ENCODE data around the gene ANAPC1. TPM values are rescaled to one million over a fixed set of nuclear protein-coding genes. Genes with fewer than 3 reads are reported as not detected.
"Not testable (repeated sequence)": the region's sequence is repeated elsewhere in the genome, so short reads cannot be mapped to it uniquely, and the experiment has no call there.

ANAPC1 gene
- total RNA-seq, 1 experiment from 2014 or later = 36.4 TPM

GRCh38 chr2:111828217-111828766, 55.7 kb downstream of the ANAPC1 start:
- not testable (repeated sequence) for DNase-seq (ENCODE audit: low spot score)

- not testable (repeated sequence) for DNase-seq (ENCODE audit: low spot score)
Observed at GRCh38 chr2:111812970-111813622, 70.9 kb downstream of the ANAPC1 start.

- not testable (repeated sequence) for DNase-seq (ENCODE audit: low spot score)
Observed at GRCh38 chr2:111790633-111791032, 93.4 kb downstream of the ANAPC1 start.

GRCh38 chr2:111784081-111784480, 99.9 kb downstream of the ANAPC1 start:
- DNase-seq (ENCODE audit: low spot score) = not testable (repeated sequence)

- DNase-seq (ENCODE audit: low spot score) = not testable (repeated sequence)
Observed at GRCh38 chr2:111782195-111782594, 101.8 kb downstream of the ANAPC1 start.

GRCh38 chr2:111781443-111782094, 102.4 kb downstream of the ANAPC1 start:
- not testable (repeated sequence) for DNase-seq (ENCODE audit: low spot score)

GRCh38 chr2:111777155-111777554, 106.8 kb downstream of the ANAPC1 start:
- not testable (repeated sequence) for DNase-seq (ENCODE audit: low spot score)

GRCh38 chr2:111776296-111776695, 107.7 kb downstream of the ANAPC1 start:
- not testable (repeated sequence) for DNase-seq (ENCODE audit: low spot score)

GRCh38 chr2:111772180-111772579, 111.8 kb downstream of the ANAPC1 start:
- not testable (repeated sequence) for DNase-seq (ENCODE audit: low spot score)

GRCh38 chr2:111770916-111771658, 112.9 kb downstream of the ANAPC1 start:
- DNase-seq (ENCODE audit: low spot score) = not testable (repeated sequence)

- DNase-seq (ENCODE audit: low spot score) = not testable (repeated sequence)
Observed at GRCh38 chr2:111768266-111769190, 115.5 kb downstream of the ANAPC1 start.

- DNase-seq (ENCODE audit: low spot score) = not testable (repeated sequence)
Observed at GRCh38 chr2:111767087-111767486, 116.9 kb downstream of the ANAPC1 start.

- DNase-seq (ENCODE audit: low spot score) = not testable (repeated sequence)
Observed at GRCh38 chr2:111766295-111766694, 117.7 kb downstream of the ANAPC1 start.

GRCh38 chr2:111764151-111764550, 119.8 kb downstream of the ANAPC1 start:
- not testable (repeated sequence) for DNase-seq (ENCODE audit: low spot score)

GRCh38 chr2:111760697-111761284, 123.2 kb downstream of the ANAPC1 start:
- DNase-seq (ENCODE audit: low spot score) = not testable (repeated sequence)

GRCh38 chr2:111752533-111752932, 131.5 kb downstream of the ANAPC1 start:
- not testable (repeated sequence) for DNase-seq (ENCODE audit: low spot score)

- DNase-seq (ENCODE audit: low spot score) = not testable (repeated sequence)
Observed at GRCh38 chr2:111750641-111751040, 133.4 kb downstream of the ANAPC1 start.

GRCh38 chr2:111748429-111748828, 135.6 kb downstream of the ANAPC1 start:
- DNase-seq (ENCODE audit: low spot score) = not testable (repeated sequence)

- DNase-seq (ENCODE audit: low spot score) = not testable (repeated sequence)
Observed at GRCh38 chr2:111747410-111748115, 136.4 kb downstream of the ANAPC1 start.

GRCh38 chr2:111744751-111745150, 139.2 kb downstream of the ANAPC1 start:
- not testable (repeated sequence) for DNase-seq (ENCODE audit: low spot score)

All from H4 (cell line).